Measurements from ENCODE around the gene POU2AF1. TPM values are rescaled to one million over a fixed set of nuclear protein-coding genes. Genes with fewer than 3 reads are reported as not detected.

POU2AF1 gene
- total and polyA plus RNA-seq, 2 of the 13 experiments (the other 11 are each of a cell fraction or from before 2014, with no cell fraction given): 1.9 to 3.6 TPM

DNA sequence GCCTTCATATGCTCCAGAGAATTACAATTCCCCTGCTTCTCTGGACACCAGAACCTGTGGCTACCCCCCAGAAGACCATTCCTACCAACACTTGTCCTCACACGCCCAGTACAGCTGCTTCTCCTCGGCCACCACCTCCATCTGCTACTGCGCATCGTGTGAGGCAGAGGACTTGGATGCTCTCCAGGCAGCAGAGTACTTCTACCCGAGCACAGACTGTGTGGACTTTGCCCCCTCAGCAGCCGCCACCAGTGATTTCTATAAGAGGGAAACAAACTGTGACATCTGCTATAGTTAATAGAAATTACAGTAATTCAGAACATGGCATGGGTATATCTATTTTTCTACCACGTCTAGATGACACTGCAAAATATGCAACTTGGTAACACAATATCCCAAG is 70.9 kb downstream of the POU2AF1 start:
- in situ Hi-C loops (cut with HindIII; ENCODE audit: extremely low pct_ligation_motif_present, low pct_unique_long_range_greater_than_20kb): no loop called here
- CTCF ChIA-PET (ENCODE audit: low intra/inter-chr PET ratio, low total read pairs): interaction anchor here (1.7 kb wide), 1 partner anchor 115 kb away, joined by 9 read pairs; no protein-coding TSS in a partner anchor
- TF ChIP-seq ZNF552 (CRISPR knock-in tag; IDR thresholded peaks at IDR 0.05; ENCODE audit: borderline replicate concordance) (no peak), MTA1 (CRISPR knock-in tag; IDR thresholded peaks at IDR 0.05; ENCODE audit: borderline replicate concordance) (no peak), MAZ (IDR thresholded peaks at IDR 0.05; ENCODE audit: borderline replicate concordance, low read depth, low read length) (no peak), MAZ (CRISPR knock-in tag; IDR thresholded peaks at IDR 0.05; ENCODE audit: low read depth) (no peak), POLR2A (IDR thresholded peaks at IDR 0.05; ENCODE audit: insufficient read depth in 1 of 2, low read depth in 2 of 2, low read length in 2 of 2) (0 out of 4 replicates have a peak, but pooled peaks of 1 of the 2 experiments have one; percentile 36), NFE2L2 (IDR thresholded peaks at IDR 0.05; ENCODE audit: low read length) (peak; percentile 55; the same call in 1 of the 2 replicates), GATAD1 (CRISPR knock-in tag; IDR thresholded peaks at IDR 0.05) (peak; percentile 24; the same call in 1 of the 2 replicates), ZBTB38 (CRISPR knock-in tag; IDR thresholded peaks at IDR 0.05) (peak; percentile 95), ZNF260 (CRISPR knock-in tag; IDR thresholded peaks at IDR 0.05; ENCODE audit: borderline replicate concordance, low read depth) (no peak), MXD4 (CRISPR knock-in tag; IDR thresholded peaks at IDR 0.05) (no peak), ZKSCAN8 (CRISPR knock-in tag; IDR thresholded peaks at IDR 0.05; ENCODE audit: borderline replicate concordance) (no peak)
- TF ChIP-seq, protein P1, sequence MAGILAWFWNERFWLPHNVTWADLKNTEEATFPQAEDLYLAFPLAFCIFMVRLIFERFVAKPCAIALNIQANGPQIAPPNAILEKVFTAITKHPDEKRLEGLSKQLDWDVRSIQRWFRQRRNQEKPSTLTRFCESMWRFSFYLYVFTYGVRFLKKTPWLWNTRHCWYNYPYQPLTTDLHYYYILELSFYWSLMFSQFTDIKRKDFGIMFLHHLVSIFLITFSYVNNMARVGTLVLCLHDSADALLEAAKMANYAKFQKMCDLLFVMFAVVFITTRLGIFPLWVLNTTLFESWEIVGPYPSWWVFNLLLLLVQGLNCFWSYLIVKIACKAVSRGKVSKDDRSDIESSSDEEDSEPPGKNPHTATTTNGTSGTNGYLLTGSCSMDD (CRISPR knock-in tag; IDR thresholded peaks at IDR 0.05): no peak
- TF ChIP-seq, protein P2, sequence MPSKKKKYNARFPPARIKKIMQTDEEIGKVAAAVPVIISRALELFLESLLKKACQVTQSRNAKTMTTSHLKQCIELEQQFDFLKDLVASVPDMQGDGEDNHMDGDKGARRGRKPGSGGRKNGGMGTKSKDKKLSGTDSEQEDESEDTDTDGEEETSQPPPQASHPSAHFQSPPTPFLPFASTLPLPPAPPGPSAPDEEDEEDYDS (CRISPR knock-in tag; IDR thresholded peaks at IDR 0.05): no peak
- TF ChIP-seq, protein P3, sequence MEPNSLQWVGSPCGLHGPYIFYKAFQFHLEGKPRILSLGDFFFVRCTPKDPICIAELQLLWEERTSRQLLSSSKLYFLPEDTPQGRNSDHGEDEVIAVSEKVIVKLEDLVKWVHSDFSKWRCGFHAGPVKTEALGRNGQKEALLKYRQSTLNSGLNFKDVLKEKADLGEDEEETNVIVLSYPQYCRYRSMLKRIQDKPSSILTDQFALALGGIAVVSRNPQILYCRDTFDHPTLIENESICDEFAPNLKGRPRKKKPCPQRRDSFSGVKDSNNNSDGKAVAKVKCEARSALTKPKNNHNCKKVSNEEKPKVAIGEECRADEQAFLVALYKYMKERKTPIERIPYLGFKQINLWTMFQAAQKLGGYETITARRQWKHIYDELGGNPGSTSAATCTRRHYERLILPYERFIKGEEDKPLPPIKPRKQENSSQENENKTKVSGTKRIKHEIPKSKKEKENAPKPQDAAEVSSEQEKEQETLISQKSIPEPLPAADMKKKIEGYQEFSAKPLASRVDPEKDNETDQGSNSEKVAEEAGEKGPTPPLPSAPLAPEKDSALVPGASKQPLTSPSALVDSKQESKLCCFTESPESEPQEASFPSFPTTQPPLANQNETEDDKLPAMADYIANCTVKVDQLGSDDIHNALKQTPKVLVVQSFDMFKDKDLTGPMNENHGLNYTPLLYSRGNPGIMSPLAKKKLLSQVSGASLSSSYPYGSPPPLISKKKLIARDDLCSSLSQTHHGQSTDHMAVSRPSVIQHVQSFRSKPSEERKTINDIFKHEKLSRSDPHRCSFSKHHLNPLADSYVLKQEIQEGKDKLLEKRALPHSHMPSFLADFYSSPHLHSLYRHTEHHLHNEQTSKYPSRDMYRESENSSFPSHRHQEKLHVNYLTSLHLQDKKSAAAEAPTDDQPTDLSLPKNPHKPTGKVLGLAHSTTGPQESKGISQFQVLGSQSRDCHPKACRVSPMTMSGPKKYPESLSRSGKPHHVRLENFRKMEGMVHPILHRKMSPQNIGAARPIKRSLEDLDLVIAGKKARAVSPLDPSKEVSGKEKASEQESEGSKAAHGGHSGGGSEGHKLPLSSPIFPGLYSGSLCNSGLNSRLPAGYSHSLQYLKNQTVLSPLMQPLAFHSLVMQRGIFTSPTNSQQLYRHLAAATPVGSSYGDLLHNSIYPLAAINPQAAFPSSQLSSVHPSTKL (CRISPR knock-in tag; IDR thresholded peaks at IDR 0.05): peak; percentile 82
- TF ChIP-seq, protein P4, sequence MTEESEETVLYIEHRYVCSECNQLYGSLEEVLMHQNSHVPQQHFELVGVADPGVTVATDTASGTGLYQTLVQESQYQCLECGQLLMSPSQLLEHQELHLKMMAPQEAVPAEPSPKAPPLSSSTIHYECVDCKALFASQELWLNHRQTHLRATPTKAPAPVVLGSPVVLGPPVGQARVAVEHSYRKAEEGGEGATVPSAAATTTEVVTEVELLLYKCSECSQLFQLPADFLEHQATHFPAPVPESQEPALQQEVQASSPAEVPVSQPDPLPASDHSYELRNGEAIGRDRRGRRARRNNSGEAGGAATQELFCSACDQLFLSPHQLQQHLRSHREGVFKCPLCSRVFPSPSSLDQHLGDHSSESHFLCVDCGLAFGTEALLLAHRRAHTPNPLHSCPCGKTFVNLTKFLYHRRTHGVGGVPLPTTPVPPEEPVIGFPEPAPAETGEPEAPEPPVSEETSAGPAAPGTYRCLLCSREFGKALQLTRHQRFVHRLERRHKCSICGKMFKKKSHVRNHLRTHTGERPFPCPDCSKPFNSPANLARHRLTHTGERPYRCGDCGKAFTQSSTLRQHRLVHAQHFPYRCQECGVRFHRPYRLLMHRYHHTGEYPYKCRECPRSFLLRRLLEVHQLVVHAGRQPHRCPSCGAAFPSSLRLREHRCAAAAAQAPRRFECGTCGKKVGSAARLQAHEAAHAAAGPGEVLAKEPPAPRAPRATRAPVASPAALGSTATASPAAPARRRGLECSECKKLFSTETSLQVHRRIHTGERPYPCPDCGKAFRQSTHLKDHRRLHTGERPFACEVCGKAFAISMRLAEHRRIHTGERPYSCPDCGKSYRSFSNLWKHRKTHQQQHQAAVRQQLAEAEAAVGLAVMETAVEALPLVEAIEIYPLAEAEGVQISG (CRISPR knock-in tag; IDR thresholded peaks at IDR 0.05): no peak
- TF ChIP-seq, protein P5, sequence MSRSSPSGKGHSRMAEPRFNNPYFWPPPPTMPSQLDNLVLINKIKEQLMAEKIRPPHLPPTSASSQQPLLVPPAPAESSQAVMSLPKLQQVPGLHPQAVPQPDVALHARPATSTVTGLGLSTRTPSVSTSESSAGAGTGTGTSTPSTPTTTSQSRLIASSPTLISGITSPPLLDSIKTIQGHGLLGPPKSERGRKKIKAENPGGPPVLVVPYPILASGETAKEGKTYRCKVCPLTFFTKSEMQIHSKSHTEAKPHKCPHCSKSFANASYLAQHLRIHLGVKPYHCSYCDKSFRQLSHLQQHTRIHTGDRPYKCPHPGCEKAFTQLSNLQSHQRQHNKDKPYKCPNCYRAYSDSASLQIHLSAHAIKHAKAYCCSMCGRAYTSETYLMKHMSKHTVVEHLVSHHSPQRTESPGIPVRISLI (CRISPR knock-in tag; IDR thresholded peaks at IDR 0.05; ENCODE audit: borderline replicate concordance): no peak

More for the DNA sequence above, 70.9 kb downstream of the POU2AF1 start:
- Histone ChIP-seq H2AFZ (ENCODE audit: low read length) (no peak overlapping the region), H3K36me3 (replicated peaks in 1 of 2; ENCODE audit: control insufficient read depth in 1 of 2, insufficient read depth in 2 of 2, low read length in 2 of 2) (no peaks in the 10 kb centered on the region), H3K4me2 (ENCODE audit: low read depth, low read length) (peak overlapping the region; percentile 1; the same call in 1 of the 2 replicates), H3K9ac (ENCODE audit: insufficient read depth, low read depth, low read length) (no peak overlapping the region), H4K20me1 (ENCODE audit: insufficient read depth, low read length) (no peaks in the 10 kb centered on the region), H3K4me3 (replicated peaks in 1 of 3; ENCODE audit: insufficient read depth in 1 of 3, low read depth in 2 of 3, low read length in 3 of 3) (no peak overlapping the region), H3K79me2 (ENCODE audit: insufficient read depth, low read length) (no peaks in the 10 kb centered on the region), H3K9me3 (ENCODE audit: low read length) (no peaks in the 10 kb centered on the region), H3K27ac (ENCODE audit: extremely low read length, insufficient read depth, low read length) (no peak overlapping the region), H3K27me3 (ENCODE audit: control insufficient read depth in 1 of 2, insufficient read depth in 2 of 2, low read length in 2 of 2) (no peaks in the 10 kb centered on the region), H3K4me1 (ENCODE audit: insufficient read depth, low read length) (peaks cover 77% of the 10 kb centered on the region)
- WGBS (ENCODE audit: low lambda C conversion rate): 22% methylated on average over 7 of the region's 7 CpGs
- intact Hi-C loops (cut with micrococcal nuclease; ENCODE audit: unreplicated experiment): loop anchor here (2.0 kb wide), 1 partner anchor 25 kb away; no protein-coding TSS in a partner anchor
- DNase-seq (ENCODE audit: low spot score) (peak; percentile 78), ATAC-seq (peak; percentile 92), FAIRE-seq (peak; percentile 44)
- BruUV-seq (replicated peaks): no TSS peak
- POLR2A ChIA-PET: interaction anchor here (0.9 to 3.8 kb wide), 4 partner anchors 9 to 52 kb away, joined by 9 to 11 read pairs (median 10); partner anchors contain the start of gene POU2AF3
